DMS153 treated with DMSO at 0.1 percent for 48 hours (cell line): Measurements from ENCODE around the gene RSRC1.
"Not testable (repeated sequence)": the region's sequence is repeated elsewhere in the genome, so short reads cannot be mapped to it uniquely, and the experiment has no call there.

Experiments
- DNase-seq: peaks from one replicate; lab custom pipeline; 2025; ENCODE audit not compliant: unreplicated experiment; lab: John Stamatoyannopoulos, UW

The RSRC1 gene

GRCh38 chr3:158381262-158381868 is 271.5 kb downstream of the RSRC1 start:
- DNase-seq, result no peak

GRCh38 chr3:158382479-158382878 is 272.6 kb downstream of the RSRC1 start:
- no peak for DNase-seq

GRCh38 chr3:158384019-158384418 is 274.1 kb downstream of the RSRC1 start:
- DNase-seq, result no peak

- no peak for DNase-seq
Measured at GRCh38 chr3:158395421-158395820, 285.5 kb downstream of the RSRC1 start.

- no peak for DNase-seq
Measured at GRCh38 chr3:158402590-158402989, 292.7 kb downstream of the RSRC1 start.

- peak; percentile 7 for DNase-seq
Measured at GRCh38 chr3:158403013-158403412, 293.1 kb downstream of the RSRC1 start.

- no peak for DNase-seq
Measured at GRCh38 chr3:158404131-158404718, 294.3 kb downstream of the RSRC1 start.

- no peak for DNase-seq
Measured at GRCh38 chr3:158405507-158405906, 295.6 kb downstream of the RSRC1 start.

- no peak for DNase-seq
Measured at GRCh38 chr3:158407844-158408517, 298.1 kb downstream of the RSRC1 start.

GRCh38 chr3:158408518-158408897 is 298.6 kb downstream of the RSRC1 start:
- not testable (repeated sequence) for DNase-seq

GRCh38 chr3:158418035-158418434 is 308.1 kb downstream of the RSRC1 start:
- DNase-seq, result no peak

- no peak for DNase-seq
Measured at GRCh38 chr3:158419820-158420653, 310.1 kb downstream of the RSRC1 start.

- DNase-seq, result no peak
Measured at GRCh38 chr3:158420654-158421396, 310.9 kb downstream of the RSRC1 start.

- no peak for DNase-seq
Measured at GRCh38 chr3:158430448-158430847, 320.6 kb downstream of the RSRC1 start.

- DNase-seq, result no peak
Measured at GRCh38 chr3:158430968-158431367, 321.1 kb downstream of the RSRC1 start.

- no peak for DNase-seq
Measured at GRCh38 chr3:158431829-158432228, 321.9 kb downstream of the RSRC1 start.

- peak; percentile 39 for DNase-seq
Measured at GRCh38 chr3:158434412-158435038, 324.6 kb downstream of the RSRC1 start.

- DNase-seq, result no peak
Measured at GRCh38 chr3:158443632-158444031, 333.7 kb downstream of the RSRC1 start.

GRCh38 chr3:158447408-158447807 is 337.5 kb downstream of the RSRC1 start:
- no peak for DNase-seq

- no peak for DNase-seq
Measured at GRCh38 chr3:158451405-158452055, 341.6 kb downstream of the RSRC1 start.
